22Rv1 (cell line): ENCODE data around the gene GALNTL6.

Experiments used
- H3K27ac ChIP-seq: fragments of 450-650 bp; 2 replicates; pipeline ENCODE4 v1.5.1; 2017
- CTCF ChIP-seq: fragments of 450-650 bp; IDR thresholded peaks from 2 replicates; pipeline ENCODE4 v1.5.1; 2017; ENCODE audit warnings: mild to moderate bottlenecking
- ZFX ChIP-seq: fragments of 450-650 bp; IDR thresholded peaks from 2 replicates; pipeline ENCODE4 v1.6.1; 2017; ENCODE audit warnings: antibody characterized with exemption, borderline replicate concordance

The GALNTL6 gene

GRCh38 chr4:172270397-172270796 is 457.2 kb downstream of the GALNTL6 start:
- TF ChIP-seq CTCF (no peak), ZFX (no peak)

GRCh38 chr4:172287117-172287516 is 473.9 kb downstream of the GALNTL6 start:
- TF ChIP-seq CTCF = no peak
- no peak for TF ChIP-seq ZFX
- no peak overlapping the region for H3K27ac ChIP-seq

More at GRCh38 chr4:172270397-172270796, 457.2 kb downstream of the GALNTL6 start:
- H3K27ac ChIP-seq = no peak overlapping the region

- H3K27ac ChIP-seq = no peak overlapping the region
- TF ChIP-seq ZFX = no peak
- TF ChIP-seq CTCF = no peak
Observed at GRCh38 chr4:172305698-172306097, 492.5 kb downstream of the GALNTL6 start.

- no peak for TF ChIP-seq ZFX
- TF ChIP-seq CTCF = no peak
- H3K27ac ChIP-seq = no peak overlapping the region
Observed at GRCh38 chr4:172308078-172308477, 494.9 kb downstream of the GALNTL6 start.

- no peak overlapping the region for H3K27ac ChIP-seq
- TF ChIP-seq CTCF (no peak), ZFX (no peak)
Observed at GRCh38 chr4:172311682-172312081, 498.5 kb downstream of the GALNTL6 start.

- TF ChIP-seq CTCF (no peak), ZFX (no peak)
- no peak overlapping the region for H3K27ac ChIP-seq
Observed at GRCh38 chr4:172323288-172323687, 510.1 kb downstream of the GALNTL6 start.

- no peak overlapping the region for H3K27ac ChIP-seq
- TF ChIP-seq CTCF = no peak
- TF ChIP-seq ZFX = no peak
Observed at GRCh38 chr4:172344308-172344938, 531.2 kb downstream of the GALNTL6 start.
